Measurements from ENCODE around the gene CD320.
"Not testable (repeated sequence)": the region's sequence is repeated elsewhere in the genome, so short reads cannot be mapped to it uniquely, and the experiment has no call there.

Gene CD320

GRCh38 chr19:8307965-8308866 lies at the start of gene CD320:
CD320 (minus strand) TSS chr19:8308358; CDS start chr19:8308290, 68 bp downstream.
- DNase-seq (ENCODE audit: low read depth in 1 of 2, low spot score in 1 of 2): peak; percentile 76 to 81

GRCh38 chr19:8357007-8357521 lies 48.9 kb upstream of the CD320 start:
- no peak for DNase-seq (ENCODE audit: low read depth in 1 of 2, low spot score in 1 of 2)

GRCh38 chr19:8355631-8356402 lies 47.7 kb upstream of the CD320 start:
- no peak for DNase-seq (ENCODE audit: low read depth in 1 of 2, low spot score in 1 of 2)

GRCh38 chr19:8352845-8353244 lies 44.7 kb upstream of the CD320 start:
- not testable (repeated sequence) for DNase-seq (ENCODE audit: low read depth in 1 of 2, low spot score in 1 of 2)

GRCh38 chr19:8352134-8352827 lies 44.1 kb upstream of the CD320 start:
- no peak for DNase-seq (ENCODE audit: low read depth in 1 of 2, low spot score in 1 of 2)

- DNase-seq (ENCODE audit: low read depth in 1 of 2, low spot score in 1 of 2): not testable (repeated sequence)
Measured at GRCh38 chr19:8349629-8350372, 41.6 kb upstream of the CD320 start.

- DNase-seq (ENCODE audit: low read depth in 1 of 2, low spot score in 1 of 2): no peak
Measured at GRCh38 chr19:8343483-8343844, 35.3 kb upstream of the CD320 start.

- DNase-seq (ENCODE audit: low read depth in 1 of 2, low spot score in 1 of 2): peak; percentile 71 to 89
Measured at GRCh38 chr19:8342684-8343482, 34.7 kb upstream of the CD320 start, which contains the start of gene KANK3. KANK3 (minus strand) TSS chr19:8343262; CDS start chr19:8337828, 5,434 bp downstream.

- DNase-seq (ENCODE audit: low read depth in 1 of 2, low spot score in 1 of 2): no peak
Measured at GRCh38 chr19:8342316-8342683, 34.1 kb upstream of the CD320 start.

GRCh38 chr19:8341504-8341903 lies 33.3 kb upstream of the CD320 start:
- DNase-seq (ENCODE audit: low read depth in 1 of 2, low spot score in 1 of 2): not testable (repeated sequence)

- DNase-seq (ENCODE audit: low read depth in 1 of 2, low spot score in 1 of 2): no peak
Measured at GRCh38 chr19:8340341-8341096, 32.4 kb upstream of the CD320 start.

- no peak for DNase-seq (ENCODE audit: low read depth in 1 of 2, low spot score in 1 of 2)
Measured at GRCh38 chr19:8338835-8339234, 30.7 kb upstream of the CD320 start.

GRCh38 chr19:8337728-8338127 lies 29.6 kb upstream of the CD320 start:
- no peak for DNase-seq (ENCODE audit: low read depth in 1 of 2, low spot score in 1 of 2)

GRCh38 chr19:8336660-8337059 lies 28.5 kb upstream of the CD320 start:
- DNase-seq (ENCODE audit: low read depth in 1 of 2, low spot score in 1 of 2): no peak

- no peak for DNase-seq (ENCODE audit: low read depth in 1 of 2, low spot score in 1 of 2)
Measured at GRCh38 chr19:8336072-8336569, 28.0 kb upstream of the CD320 start.

- no peak for DNase-seq (ENCODE audit: low read depth in 1 of 2, low spot score in 1 of 2)
Measured at GRCh38 chr19:8335343-8336071, 27.3 kb upstream of the CD320 start.

GRCh38 chr19:8334458-8335342 lies 26.5 kb upstream of the CD320 start:
- DNase-seq (ENCODE audit: low read depth in 1 of 2, low spot score in 1 of 2): no peak
